Esophagus mucosa (tissue), 1 donor: ENCODE measurements around the gene MTNR1B. TPM values are rescaled to one million over a fixed set of nuclear protein-coding genes. Genes with fewer than 3 reads are reported as not detected.
A peak's percentile ranks its signal among the peaks of the same experiment; 100 is the strongest.

Source experiments
- ATAC-seq: fragments of 200-7000 bp; cut with Tn5 transposase; one replicate; pipeline ENCODE4 v1.9.1; 2020
- total RNA-seq: library from RNA; stranded (reverse); gene quantifications from one replicate; pipeline ENCODE4 v1.2.4, GENCODE V29; 2023
- donor health status: DM: yes; HTN: yes; CAD: no.

Gene MTNR1B
- total RNA-seq = not detected

DNA sequence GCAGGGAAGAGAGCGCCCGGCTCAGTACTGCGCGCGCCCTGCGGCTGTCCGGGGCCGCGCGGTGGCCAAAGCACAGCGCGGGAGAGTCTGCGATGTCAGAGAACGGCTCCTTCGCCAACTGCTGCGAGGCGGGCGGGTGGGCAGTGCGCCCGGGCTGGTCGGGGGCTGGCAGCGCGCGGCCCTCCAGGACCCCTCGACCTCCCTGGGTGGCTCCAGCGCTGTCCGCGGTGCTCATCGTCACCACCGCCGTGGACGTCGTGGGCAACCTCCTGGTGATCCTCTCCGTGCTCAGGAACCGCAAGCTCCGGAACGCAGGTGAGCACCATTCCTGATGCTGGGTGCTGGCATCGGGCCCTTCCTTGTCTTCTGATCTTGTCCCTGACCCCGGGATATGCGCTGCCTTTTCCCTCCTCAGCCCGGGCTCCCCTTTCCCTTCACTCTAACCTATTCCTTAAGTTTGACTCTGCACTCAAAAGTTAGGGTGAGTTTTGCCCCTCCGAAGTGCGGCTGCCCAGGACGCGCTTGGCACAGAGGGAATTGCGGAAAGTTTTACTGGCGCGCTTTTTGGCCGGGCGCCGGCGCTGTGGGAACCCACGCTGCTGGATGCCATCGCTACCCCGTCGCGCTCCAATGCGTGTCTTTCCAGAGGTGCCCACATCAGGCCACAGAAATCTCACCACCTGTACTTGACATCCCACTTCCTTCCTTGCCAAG is at the start of gene MTNR1B:
Gene MTNR1B (plus strand): TSS at position 18 of the 714 bp plus-strand sequence. CDS start 75 bp downstream, at position 93.
- ATAC-seq = peak; percentile 12

DNA sequence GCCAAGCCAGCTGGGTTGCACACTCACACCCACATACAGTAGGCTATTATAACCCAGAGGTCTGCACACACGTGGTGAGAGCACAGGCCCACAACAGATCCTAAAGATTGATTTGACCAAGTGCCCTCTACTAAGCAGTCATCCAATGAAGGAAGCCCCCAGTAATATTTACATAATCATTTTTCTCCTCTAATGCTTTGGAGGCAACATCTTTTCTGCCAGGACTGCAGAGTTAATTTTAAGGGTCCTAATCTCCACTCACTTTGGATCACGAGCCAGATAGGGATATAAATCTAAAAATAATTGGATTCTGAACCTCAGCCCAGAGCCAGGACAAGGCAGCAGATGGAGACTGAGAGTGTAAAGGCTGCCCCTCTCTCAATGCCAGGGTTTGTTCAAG is 49.1 kb upstream of the MTNR1B start:
- no peak for ATAC-seq

DNA sequence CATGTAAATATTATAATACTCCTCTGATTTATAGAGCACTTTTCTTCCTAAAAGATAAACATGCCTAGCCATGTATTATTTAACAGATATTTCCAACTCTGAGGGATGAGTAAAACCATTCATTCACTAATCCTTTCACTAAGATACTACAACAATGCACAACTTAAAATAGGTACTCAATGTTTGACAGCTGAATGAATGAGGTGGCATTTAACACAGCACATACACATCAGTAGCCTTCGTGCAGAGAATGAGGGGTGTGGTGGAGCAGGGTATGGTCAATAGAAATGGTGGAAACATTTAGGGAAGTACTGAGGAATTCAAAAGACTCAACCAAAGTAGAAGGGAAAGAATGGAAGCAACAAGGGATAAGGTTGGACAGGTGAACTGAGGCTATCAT is 46.7 kb upstream of the MTNR1B start:
- ATAC-seq = no peak

DNA sequence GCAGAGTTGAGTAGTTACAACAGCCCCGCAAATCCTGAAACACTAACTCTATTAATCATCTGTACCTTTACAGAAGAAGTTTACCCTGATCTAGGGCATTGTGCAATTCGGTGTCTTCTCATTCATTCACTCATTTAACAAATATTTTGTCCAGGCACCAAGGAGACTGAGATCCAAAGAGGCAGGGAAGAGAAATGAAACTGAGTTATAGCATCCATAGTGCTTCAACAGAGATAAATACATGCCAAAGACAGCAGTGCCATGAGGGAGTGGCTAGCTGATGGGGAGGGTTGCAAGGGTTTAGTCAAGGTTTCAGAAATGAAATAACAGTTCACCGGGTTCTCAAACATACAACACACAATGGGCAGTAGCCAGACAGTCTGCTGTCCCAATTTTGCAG is 40.2 kb upstream of the MTNR1B start:
- ATAC-seq = no peak

DNA sequence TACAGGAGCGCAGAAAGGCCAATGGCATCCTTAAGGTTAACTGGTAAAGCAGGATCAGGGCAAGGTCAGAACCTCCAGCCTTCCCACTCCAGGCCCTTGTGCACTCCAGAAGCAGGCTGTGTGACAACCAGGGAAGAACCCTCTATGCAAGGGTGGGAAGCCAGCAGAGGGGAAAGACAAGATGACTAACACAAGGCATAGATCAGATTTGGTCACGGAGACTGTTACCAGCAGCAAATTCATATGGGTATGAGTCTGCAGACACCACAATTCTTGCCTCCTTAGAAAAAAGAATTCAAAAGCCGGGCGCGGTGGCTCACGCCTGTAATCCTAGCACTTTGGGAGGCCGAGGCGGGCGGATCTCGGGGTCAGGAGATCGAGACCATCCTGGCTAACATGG is 39.8 kb upstream of the MTNR1B start:
- no peak for ATAC-seq

DNA sequence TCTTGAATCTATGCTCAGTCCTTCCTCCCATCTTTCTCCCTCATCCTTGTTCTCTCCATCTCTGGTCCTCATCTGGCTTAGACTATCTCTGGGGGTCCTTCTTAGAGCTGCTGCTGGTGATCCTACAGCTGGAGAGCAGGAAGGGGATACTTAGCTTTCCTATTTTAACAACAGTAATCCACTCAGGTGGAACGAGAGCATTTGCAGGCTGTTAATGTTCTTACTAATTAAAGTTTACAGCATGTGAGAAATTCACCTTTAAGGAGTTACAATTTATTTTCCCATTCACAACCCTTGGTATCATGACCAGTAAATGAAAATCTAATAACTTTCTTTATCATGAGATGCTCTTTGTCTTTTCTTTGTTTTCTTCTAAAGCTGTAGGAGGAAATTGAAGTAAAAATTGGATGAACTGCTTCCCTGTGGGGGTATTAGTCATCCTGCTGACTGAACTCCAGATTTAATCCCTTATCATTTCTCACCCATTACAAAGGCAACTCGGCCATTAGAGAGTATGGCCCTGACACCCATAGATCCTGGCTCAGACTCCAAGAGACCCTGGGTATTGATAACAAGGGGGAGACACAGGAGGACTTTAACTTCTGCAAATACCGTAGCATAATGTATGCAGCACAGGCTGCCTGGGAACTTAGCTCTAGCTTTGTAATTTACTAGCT is 37.6 kb upstream of the MTNR1B start:
- ATAC-seq = no peak

DNA sequence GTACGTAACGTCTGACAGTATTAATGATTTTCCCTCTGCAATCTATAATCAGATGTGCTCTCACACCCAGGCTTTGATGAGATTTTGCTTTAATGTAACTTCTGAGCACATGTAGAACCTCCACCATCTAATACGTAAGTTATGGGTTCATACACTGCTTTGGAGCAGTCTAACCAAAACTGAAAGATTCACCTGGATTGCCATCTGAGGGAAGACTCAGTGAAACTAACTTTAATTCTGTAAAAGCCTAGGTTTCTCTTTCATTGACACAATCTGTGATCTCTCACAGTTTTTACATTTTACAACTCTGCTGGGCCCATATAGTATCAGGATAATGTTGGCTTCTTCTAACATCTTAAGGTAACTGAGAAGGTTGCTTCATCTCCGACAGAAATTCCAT is 30.1 kb upstream of the MTNR1B start:
- no peak for ATAC-seq

DNA sequence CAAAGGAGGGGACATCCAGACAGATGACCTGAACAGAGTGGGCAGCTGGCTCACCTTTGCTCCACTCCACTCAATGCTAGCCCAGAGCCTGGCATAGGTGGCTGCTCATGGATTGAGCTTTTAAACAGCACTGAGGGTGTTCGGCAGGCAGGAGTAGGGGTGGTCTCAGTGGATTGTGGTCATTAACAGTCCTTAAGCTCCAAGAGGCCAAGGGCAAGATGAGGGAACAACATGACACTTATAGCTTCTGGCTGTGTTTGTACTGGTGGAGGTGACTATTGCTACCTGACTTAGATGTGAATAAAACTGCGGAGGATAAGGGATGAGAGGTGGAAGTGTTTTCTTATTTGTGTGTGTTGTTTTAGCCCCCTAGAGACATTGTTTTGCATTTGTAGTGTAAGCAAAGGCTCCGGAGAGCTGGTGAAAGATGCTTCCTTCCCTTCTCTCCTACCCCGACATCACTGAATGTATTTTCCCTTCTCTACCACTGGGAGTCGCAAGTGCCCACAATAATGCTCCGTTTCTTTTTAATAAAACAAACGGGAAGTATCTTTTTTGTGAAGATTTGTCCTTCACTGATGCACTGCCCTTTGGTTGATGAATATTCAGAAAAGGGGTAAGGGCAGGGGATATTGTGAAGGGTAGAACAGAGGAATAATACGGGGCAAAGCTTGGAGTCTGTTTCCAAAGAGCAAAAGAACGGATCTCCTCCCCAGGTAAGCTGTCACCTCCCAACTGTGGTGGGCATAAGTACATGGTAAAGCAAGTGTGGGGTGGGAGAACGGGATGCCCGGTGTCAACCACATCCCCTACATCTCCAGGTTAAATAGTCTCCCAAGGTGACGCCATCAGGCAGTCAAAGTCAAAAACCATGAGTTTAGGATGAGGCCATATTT is 27.5 kb upstream of the MTNR1B start:
- ATAC-seq = peak; percentile 57

DNA sequence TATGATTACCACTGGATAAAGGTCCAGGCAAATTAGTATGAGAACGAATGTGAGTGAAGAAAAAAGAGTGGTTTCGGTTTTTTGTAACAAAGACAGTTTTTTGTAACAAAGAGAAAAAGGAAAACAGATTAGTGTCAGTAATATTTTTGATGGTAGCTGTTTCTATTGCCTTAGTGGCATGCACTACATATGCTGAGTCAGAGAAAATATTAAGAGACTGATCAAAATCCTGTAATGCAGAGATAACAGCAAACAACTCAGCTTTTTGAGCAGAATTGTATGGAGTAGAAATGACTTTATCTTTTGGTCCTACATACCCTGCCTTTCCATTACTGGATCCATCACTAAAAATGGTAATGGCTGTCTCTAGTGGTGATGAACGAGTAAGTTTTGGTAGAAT is 22.7 kb upstream of the MTNR1B start:
- ATAC-seq = no peak

DNA sequence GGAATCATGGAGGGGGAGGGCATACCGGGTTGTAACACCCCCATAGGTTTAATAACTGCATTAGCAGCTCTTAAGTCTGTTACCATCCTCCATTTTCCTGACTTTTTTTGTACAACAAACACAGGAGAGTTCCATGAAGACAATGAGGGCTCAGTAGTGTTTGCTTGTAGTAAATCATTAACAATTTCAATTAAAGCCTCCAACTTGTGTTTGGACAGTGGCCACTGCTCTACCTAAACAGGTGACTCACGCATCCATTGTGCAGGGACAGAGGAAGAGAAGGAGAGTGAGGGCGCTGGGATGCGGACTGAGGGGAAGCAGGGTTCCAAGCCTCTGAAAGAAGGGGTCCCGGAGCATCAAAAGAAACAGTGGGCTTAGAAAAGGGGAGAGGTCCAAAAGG is 21.3 kb upstream of the MTNR1B start:
- ATAC-seq = no peak

DNA sequence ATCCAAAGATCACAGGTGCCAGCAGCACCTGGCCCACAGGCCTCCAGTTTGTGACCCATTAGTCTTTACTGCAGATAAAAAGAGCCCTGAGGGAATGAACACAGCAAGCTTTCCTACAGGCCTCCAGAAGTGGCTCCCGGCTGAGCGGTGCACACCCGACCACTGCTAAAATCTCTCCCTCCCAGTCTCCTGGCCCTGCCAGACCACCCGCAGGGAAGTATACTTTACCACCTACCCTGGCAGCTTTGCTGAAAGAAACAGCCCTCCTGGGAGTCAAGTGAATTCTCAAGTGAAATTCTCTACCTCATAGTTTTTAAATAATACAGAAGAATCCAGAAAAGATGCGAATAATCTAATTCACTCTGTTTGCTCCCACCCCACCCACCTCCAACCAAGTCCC is 15.4 kb upstream of the MTNR1B start:
- no peak for ATAC-seq

DNA sequence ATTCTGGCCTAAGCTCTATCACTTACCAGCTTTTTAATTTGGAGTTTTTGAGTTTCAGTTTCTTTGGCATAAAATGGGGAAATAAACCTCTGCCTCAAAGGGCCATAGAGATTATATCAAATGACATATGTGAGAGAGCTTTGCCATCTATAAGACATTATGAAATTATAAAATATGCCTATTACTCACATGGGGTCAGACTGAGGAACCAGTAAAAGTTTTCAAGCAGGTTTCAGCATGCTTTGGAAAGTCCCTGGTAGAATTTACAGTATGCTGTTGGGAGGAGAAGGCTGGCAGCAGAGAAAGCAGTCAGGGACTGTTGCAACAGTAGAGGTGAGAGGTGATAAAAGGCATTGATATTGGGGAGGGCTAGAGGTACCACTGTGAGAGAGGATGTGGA is 13.6 kb upstream of the MTNR1B start:
- peak; percentile 78 for ATAC-seq

DNA sequence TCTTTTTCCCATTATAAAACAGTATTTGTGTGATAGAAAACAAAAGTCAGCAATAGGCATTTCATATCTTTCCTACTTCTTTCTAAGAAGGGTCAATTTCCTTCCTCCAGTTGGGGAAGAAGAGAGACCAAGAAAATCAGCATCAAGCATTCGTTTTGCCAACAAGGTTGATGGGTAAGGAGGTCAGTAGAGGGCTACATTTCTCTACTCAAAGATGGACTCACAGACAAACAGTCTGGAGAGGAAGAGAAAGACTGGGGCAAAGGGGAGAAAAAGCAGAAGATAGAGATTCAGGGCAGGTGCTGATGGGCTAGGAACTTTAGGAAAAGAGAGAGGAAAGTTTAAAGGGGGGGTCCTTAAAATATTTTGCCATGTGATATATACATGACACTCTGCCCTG is 8.6 kb upstream of the MTNR1B start:
- ATAC-seq = no peak

DNA sequence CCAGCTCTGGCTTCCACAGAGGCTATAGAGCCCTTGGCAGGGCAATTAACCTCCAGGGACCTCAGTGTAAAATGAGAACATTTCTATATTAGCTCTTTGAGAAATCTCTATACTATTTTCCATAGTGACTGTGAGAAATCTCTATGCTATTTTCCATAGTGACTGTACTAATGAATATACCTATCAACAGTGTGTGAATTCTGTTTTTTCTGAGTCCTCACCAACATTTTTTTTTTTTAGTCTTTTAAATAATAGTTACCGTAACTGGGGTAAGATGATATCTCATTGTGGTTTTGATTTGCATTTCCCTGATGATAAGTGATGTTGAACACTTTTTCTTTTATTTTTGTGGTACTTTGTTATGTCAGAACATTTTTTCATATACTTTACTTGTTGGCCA is 7.0 kb upstream of the MTNR1B start:
- no peak for ATAC-seq

DNA sequence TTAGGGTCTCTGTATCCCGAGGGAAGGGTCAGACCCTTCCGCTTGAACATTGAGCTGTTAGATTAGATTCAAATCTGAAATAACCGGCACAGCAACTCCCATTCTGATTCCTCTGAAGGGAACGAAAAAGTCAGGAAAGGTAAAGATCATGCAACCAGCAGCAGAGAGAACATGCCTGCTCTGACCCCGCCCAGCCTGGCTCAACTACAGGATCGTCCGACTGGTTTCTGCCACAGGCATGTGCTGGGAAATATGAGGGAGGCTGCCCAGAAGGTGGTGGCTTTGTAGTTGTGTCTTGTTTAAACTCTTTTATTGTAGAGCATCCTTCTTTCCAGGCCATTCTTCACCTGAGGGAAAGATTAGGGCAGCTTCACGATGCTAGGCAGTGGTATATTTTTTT is 5.0 kb upstream of the MTNR1B start:
- ATAC-seq = peak; percentile 96

DNA sequence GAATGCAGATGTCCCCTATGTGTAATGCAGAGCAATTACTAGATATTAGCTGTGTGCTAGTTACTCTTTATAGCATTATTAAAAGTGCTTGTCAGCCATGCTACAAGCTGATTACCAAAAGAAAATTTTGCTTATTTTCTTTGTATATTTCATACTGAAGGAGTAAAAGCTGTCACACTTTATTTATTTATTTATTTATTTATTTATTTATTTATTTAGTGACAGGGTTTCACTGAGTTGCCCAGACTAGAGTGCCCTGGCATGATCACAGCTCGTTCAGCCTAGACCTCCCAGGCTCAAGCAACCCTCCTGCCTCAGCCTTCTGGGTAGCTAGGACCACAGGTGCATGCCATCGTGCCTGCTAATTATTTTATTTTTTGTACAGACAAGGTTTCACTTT is 4.3 kb upstream of the MTNR1B start:
- no peak for ATAC-seq

DNA sequence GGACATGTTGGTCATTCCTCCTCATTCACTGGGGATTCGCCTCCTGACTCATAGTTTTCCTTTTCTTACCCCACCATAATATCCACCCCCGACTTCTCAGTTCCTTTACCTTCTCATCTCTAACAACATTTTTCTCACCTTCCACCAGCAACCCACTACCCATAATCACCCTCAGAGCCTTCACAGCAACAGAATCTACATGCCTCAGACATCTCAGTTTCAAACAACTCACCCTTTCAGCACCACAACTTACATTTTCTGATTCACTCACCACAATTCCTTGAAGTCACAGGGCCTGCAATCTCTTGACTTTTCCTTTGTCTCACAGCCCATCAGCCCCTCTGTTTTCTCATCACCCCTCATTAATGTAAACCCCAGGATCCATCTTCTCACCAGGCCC is 2.3 kb upstream of the MTNR1B start:
- ATAC-seq = no peak

DNA sequence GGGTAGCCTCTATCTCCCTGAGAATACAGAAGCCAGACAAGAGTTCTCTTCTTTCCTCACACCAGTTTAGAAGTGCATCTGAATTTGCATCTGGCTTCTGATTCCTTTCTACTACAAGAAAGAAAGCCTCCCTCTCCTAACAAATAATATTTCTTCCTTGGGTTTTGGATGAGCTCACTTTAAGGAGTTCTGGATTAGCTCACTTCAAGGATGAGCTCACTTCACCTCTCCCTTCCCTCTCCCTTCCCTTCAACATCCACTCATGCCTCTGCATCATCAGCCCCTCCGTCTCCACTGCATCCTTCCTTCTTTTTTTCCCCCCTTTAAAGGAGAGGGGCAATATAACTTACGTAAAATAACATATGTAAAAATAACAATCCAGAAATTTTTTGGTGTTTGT is 1.6 kb upstream of the MTNR1B start:
- no peak for ATAC-seq

DNA sequence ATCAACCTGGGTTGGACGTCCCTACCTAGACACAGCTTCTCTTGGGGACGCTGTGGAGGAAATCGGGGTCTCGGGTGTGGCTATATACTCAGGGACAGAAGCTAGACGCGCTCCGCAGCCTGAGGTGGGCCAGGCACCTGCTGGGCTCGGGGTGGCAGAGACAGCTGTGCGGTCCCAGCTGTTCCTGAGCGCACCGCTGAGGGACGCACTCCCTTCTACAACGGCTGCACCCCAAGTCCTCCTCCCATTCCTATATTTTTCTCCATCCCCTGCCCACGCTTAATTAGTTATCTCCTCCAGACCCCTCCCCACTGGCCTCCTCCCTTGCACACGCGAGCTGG is 188 bp upstream of the MTNR1B start:
- ATAC-seq = no peak

DNA sequence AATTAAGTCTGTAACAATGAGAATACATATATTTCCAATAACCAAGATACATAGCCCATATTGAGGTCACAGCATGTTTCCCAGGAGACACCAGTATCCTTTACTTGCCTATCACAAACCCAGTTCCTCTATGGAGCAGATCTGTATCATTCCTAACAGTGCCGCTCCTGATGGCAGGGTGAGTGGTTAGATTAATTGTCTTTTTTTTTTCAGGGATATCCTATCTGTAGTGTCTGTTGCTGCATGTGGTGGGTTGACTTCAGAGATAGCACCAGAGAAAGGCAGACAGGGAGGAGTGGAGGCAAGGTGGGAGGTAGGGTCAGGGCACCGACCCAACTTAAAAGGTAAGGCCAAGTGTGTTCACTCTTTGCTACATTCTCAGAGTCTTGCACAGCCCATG is 2.8 kb downstream of the MTNR1B start:
- ATAC-seq = no peak

DNA sequence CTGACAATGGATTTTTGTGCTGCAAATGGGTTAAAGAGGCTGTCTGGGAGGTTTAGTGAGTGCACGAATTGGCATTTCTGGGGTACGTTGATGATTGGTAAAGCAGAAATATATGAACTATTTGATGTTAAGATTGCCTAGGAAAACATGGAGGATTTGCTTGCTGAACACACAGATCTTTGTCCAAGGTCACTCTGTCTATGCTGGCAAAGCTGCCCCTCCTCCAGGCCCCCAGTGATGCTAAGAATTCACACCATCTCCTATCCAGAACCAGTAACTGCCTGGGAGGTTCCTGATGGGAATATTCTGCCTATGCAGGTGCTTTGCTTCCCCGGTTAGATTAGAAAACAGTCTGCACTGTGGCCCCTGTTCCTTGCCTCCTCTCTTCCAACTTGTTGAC is 5.8 kb downstream of the MTNR1B start:
- ATAC-seq = no peak

DNA sequence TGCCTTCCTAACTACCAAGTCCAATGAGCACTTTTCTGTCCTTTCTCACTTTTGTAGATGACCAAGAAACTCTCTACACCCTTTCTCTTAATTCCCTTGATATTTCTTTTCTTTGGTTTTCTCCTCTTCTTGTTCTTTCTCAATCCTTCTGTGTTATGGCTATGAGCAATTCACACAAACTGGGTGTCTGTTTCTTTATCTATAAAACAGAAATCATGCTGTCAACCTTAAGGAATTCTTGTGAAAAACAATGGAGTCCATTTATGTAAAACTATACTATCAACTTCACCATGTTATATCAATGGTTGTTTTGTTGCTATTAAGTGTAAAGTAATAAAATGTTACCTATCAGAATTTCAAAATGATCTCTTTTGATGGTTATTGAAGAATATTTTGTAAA is 7.2 kb downstream of the MTNR1B start:
- no peak for ATAC-seq

DNA sequence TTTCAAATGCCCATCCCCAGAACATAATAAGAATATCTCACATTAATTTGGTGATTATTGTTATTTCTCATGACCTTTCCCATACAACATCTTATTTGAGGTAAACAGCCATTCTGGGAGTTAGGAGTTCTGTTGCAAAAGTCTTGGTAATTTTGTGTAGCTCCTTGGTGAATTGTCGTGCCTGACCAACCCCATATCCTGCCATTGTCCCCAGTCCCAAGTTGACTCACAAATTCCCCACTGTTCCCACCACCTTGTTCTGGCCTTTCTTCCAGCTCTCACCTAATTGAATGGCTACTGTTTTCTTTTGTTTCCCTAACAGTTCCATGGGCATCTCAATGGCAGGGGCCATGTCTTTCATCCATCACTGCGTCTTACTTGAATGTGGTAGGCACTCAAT is 8.0 kb downstream of the MTNR1B start:
- ATAC-seq = no peak
